ENCODE results near the gene SUN1.
"Not testable (repeated sequence)": the region's sequence is repeated elsewhere in the genome, so short reads cannot be mapped to it uniquely, and the experiment has no call there.

Gene SUN1

DNA sequence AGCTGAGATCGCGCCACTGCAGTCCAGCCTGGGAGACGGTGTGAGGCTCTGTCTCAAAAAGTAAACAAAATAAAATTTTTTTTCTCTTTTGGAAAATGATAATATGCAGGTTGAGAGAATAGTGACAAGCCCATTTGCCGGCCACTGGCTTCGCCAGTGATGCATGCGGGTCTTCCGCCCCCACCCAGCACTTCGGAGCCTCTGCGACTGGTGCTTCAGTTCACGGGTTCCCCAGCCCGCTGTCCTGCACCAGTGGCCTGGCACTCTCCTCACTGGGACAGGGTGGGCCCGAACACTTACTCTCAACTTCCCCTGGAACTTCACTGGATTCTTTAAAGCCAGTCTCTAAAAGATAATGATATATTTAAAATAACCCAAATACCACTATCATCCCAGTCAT is 2.7 kb downstream of the SUN1 start:
- no peak for DNase-seq (ENCODE audit: low read depth in 2 of 2)

DNA sequence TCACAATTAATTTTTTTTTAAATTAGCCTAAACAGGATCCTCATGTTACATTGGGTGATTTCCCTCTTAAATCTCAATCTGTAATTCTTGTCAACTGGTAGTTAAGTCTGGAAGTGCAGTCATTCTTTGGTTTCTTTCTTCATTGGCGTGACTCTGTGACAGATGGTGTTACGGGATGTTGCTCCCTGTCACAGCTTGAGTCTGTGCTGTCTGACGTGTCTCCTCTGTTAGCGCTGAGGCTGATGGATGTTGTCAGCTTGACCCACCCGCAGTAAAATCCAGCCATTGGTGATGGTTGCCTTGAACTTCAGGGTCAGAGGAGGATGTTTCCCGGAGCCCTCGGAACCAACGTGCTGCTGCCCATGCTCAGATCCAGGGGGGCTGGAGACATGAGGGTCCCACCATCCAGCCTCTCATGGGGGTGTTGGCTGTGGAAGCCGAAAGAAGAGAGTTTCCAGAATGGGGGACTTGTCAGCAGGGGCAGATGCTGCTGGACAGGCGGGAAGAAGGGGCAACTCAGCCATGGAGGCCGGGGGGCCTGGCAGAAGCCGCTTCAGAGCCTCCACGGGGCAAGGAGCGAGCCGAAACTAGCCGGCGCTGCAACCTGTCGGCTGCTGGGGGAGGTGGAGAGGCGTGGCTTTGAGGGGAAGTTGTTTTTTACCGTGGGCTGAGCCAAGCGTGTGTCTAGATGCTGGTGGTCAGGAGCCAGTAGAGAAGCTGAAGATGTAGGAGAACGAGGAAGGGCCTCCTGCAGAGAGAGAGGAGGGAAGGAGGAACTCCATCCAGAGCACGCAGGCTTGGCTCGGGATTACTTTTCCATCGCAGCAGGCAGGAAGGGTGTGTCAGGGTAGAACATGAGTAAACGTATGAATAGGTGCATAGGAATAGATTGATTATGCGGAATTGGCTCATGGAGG is 3.5 kb downstream of the SUN1 start:
- no peak for DNase-seq (ENCODE audit: low read depth in 2 of 2)

DNA sequence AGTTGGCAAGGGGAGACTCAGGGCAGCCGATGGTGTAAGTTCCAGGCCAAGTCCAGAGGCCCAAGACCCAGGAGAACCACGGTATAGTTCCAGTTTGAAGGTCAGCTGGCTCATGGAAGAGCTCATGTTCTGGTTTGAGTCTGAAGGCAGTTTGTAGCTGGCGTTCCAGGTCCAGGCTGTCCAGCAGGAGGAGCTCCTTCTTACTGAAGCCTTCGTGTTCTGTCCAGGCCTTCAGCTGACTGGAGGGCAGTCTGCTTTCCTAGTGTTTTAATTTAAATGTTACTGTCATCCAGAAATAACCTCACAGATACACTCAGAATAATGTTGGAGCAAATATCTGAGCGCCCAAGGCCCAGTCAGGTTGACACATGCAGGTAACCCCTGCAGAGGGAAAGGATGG is 4.2 kb downstream of the SUN1 start:
- no peak for DNase-seq (ENCODE audit: low read depth in 2 of 2)

GRCh38 chr7:837001-837400 is 4.7 kb downstream of the SUN1 start:
- DNase-seq (ENCODE audit: low read depth in 2 of 2): no peak

- DNase-seq (ENCODE audit: low read depth in 2 of 2): no peak
These were observed 7.8 kb downstream of the SUN1 start for GRCh38 chr7:840001-840600.

DNA sequence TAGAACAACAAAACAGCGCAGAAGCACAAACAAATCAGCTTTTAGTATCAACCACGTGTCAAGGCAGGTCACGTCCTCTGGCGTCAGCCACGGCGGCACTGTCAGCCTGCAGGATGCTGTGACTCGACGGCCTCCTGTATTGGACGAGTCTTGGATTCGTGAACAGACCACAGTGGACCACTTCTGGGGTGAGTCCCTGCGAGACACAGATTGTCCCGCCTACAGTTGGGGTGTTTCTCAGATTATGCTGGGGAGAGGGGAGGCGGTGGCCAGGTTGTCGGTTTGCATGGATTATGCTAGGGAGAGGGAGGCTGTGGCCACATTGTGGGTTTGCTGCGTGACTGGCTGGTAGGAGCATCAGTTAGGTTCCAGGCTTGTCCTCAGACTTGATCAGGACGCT is 9.7 kb downstream of the SUN1 start:
- DNase-seq (ENCODE audit: low read depth in 2 of 2): no peak

- DNase-seq (ENCODE audit: low read depth in 2 of 2): no peak
These were observed 10.3 kb downstream of the SUN1 start for GRCh38 chr7:842431-843031.

GRCh38 chr7:843230-843629 is 11.0 kb downstream of the SUN1 start:
- no peak for DNase-seq (ENCODE audit: low read depth in 2 of 2)

DNA sequence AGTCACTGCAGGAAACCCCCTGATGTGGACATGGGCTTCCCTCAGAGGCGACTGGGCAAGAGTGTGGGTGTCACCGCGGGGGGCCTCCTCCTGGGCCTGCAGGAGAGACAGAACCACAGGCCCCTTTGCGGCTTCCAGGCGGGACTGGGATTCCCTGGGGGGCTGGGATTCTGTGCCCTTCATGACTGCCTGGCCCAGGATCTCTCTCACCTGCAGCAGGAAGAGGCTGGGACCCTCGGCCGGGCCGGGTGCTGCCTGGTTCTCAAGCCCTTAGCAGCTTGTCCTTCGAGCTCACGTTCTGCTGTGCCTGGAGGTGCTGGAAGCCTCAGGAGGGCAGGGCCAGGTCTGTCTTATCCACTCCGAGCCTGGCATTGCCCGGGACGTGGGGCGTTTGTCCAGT is 11.8 kb downstream of the SUN1 start:
- no peak for DNase-seq (ENCODE audit: low read depth in 2 of 2)

DNA sequence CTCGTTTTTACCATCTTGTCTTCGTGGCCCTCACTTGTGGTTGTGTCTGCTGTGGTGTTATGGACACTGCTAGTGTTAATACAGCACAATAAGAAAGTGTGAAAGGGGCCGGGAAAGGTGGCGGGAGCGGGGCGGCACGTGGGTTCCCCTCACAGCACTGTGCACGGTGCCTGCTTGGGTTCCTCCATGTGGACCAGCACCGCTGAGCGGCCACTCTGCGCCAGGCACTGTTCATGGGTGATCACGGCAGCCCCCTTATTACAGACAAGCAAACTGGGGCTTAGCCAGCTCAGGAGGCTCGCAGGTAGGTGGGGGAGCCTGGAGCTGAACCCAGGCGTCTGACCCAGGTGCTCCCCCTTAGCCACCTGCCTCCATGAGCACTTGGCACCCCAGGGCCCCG is 12.2 kb downstream of the SUN1 start:
- no peak for DNase-seq (ENCODE audit: low read depth in 2 of 2)

GRCh38 chr7:845091-845490 is 12.8 kb downstream of the SUN1 start:
- DNase-seq (ENCODE audit: low read depth in 2 of 2): no peak

DNA sequence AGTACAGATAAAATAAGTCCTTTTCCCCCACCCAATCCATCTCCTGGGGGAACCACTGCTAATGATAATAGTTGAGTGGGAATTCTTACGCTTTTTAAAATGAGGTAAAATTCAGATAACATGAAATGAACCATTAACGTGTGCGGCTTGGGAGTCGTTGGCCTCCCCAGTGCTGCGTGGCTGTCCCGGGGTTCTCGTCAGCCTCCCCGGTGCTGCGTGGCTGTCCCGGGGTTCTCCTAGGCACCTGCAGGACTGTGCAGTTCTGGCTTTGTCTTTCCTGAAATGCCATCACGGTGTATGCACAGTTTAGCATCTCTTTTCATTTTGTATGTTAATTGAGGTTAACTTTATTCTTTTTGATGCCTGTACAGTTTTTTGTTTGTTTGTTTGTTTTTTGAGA is 13.5 kb downstream of the SUN1 start:
- no peak for DNase-seq (ENCODE audit: low read depth in 2 of 2)

GRCh38 chr7:846958-847650 is 14.8 kb downstream of the SUN1 start:
- DNase-seq (ENCODE audit: low read depth in 2 of 2): not testable (repeated sequence)

DNA sequence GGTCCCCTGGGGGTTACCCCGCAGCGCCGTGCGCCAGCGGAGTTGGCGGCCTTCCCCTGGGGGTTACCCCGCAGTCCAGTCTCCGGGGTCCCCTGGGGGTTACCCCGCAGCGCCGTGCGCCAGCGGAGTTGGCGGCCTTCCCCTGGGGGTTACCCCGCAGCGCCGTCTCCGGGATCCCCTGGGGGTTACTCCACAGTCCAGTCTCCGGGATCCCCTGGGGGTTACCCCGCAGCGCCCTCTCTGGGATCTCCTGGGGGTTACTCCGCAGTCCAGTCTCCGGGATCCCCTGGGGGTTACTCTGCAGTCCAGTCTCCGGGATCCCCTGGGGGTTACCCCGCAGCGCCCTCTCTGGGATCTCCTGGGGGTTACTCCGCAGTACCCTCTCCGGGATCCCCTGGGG is 15.5 kb downstream of the SUN1 start:
- not testable (repeated sequence) for DNase-seq (ENCODE audit: low read depth in 2 of 2)

DNA sequence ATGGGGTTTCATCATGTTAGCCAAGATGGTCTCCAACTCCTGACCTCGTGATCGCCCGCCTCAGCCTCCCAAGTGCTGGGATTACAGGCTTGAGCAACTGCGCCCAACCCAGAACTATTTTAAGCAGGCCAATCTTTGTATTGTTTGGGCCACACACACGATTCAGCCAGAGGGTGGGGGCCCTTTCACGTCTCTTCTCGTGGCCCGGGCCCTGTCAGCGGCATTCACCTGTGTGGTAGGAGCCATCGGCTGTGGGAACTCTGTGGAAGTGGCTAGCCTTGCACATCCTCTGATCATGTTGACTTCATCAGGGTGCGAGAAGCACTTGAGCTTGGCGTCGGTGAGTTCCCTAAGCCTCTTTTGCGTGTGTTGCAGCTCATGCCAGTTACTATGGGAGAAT is 16.9 kb downstream of the SUN1 start:
- no peak for DNase-seq (ENCODE audit: low read depth in 2 of 2)

DNA sequence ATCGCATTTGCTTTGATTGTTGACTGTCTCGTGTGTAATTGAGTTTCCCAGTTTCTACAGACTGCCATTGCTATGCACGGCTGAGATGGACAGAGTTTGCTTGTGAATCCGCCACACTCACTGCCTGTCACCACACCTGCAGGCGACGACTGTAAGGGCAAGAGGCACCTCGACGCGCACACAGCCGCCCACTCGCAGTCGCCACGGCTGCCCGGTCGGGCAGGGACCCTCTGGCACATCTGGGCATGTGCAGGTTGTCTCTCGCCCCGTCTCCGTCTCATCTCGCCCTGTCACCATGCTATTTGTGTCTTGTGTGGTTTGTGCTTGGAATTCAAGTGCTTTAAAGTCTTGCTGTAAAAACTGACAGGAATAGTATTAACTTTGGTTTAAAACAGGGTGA is 17.5 kb downstream of the SUN1 start:
- no peak for DNase-seq (ENCODE audit: low read depth in 2 of 2)

GRCh38 chr7:851204-851603 is 18.9 kb downstream of the SUN1 start:
- no peak for DNase-seq (ENCODE audit: low read depth in 2 of 2)

- no peak for DNase-seq (ENCODE audit: low read depth in 2 of 2)
These were observed 21.3 kb downstream of the SUN1 start for GRCh38 chr7:853366-854117.

GRCh38 chr7:854118-854775 is 22.0 kb downstream of the SUN1 start:
- no peak for DNase-seq (ENCODE audit: low read depth in 2 of 2)

DNA sequence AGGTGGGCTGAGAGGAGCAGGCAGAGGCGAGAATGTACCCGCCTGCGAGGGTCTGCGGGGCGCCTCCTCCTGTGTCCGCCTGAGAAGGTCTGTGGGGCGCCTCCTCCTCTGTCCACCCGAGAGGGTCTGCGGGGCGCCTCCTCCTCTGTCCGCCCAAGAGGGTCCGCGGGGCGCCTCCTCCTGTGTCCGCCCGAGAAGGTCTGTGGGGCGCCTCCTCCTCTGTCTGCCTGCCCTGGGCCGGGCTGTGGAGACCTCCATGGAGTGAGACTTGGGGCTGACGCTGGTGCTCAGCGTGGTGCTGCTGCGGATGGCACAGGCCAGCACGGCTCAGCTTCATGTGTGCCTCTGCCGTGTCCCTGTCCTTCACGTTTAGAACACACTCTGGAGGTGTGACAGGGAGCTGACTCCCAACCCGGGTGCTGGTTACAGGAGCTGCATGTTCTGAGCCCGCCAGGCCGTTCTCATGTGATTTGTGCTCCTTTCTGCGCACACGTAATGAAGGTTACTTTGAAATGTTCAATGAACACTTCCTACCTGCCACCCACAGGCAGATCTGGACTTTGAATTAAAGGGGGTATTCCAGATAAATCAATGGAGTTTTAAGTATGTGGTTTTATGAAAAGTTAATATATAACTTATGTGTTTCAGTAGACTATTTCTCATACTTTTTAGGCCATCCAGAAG is 23.6 kb downstream of the SUN1 start:
- no peak for DNase-seq (ENCODE audit: low read depth in 2 of 2)
